HepG2 (cell line): ENCODE data around the gene HSD11B1L. TPM values are rescaled to one million over a fixed set of nuclear protein-coding genes. Genes with fewer than 3 reads are reported as not detected.
A peak's percentile ranks its signal among the peaks of the same experiment; 100 is the strongest.

Source experiments
- AHR ChIP-seq: IDR thresholded peaks from 2 replicates; pipeline ENCODE4 v1.6.1; 2018; ENCODE audit warnings: missing genetic modification reagents, missing compliant biosample characterization
- ASH2L ChIP-seq: fragments of 300-600, 200-600 bp; sonication (generic); IDR thresholded peaks from 2 replicates; pipeline ENCODE4 v1.7.0; 2017; ENCODE audit warnings: low read depth, mild to moderate bottlenecking, moderate library complexity, mixed read lengths, low read length; ENCODE audit not compliant: insufficient read length
- ATF7 ChIP-seq, 2 experiments: fragments of 450-650 bp in 1 of 2; sonication (generic) in 1 of 2; formaldehyde crosslinking in 1 of 2; IDR thresholded peaks; 2 replicates each; pipeline versions ENCODE4 v1.4.0 to v1.6.1; 2016 to 2020; ENCODE audit warnings: antibody characterized with exemption in 1 of 2, mild to moderate bottlenecking in 1 of 2, missing genetic modification reagents in 1 of 2
- CEBPG ChIP-seq: IDR thresholded peaks from 2 replicates; pipeline ENCODE4 v1.6.1; 2016
- DBP ChIP-seq: sonication (generic); formaldehyde crosslinking; IDR thresholded peaks from 2 replicates; pipeline ENCODE4 v1.4.0; 2020; ENCODE audit warnings: missing genetic modification reagents; ENCODE audit errors: not compliant biosample characterization
- HMGXB4 ChIP-seq, 2 experiments: sonication (generic) in 1 of 2; formaldehyde crosslinking in 1 of 2; IDR thresholded peaks; 2 replicates each; pipeline versions ENCODE4 v1.4.0 to v1.6.1; 2018 to 2020; ENCODE audit warnings: missing genetic modification reagents in 2 of 2, borderline replicate concordance in 1 of 2, low read depth in 1 of 2, mild to moderate bottlenecking in 1 of 2, missing biosample characterization in 1 of 2
- MTA1 ChIP-seq: sonication (generic); formaldehyde crosslinking; IDR thresholded peaks from 2 replicates; pipeline ENCODE4 v1.4.0; 2020; ENCODE audit warnings: missing genetic modification reagents, mild to moderate bottlenecking, borderline replicate concordance
- MXD4 ChIP-seq: IDR thresholded peaks from 2 replicates; pipeline ENCODE4 v1.6.1; 2016; ENCODE audit warnings: mild to moderate bottlenecking, missing biosample characterization, missing genetic modification reagents
- NFIC ChIP-seq: IDR thresholded peaks from 2 replicates; pipeline ENCODE4 v1.6.1; 2012; ENCODE audit warnings: mild to moderate bottlenecking, low read length, inconsistent platforms
- RBAK ChIP-seq: sonication (generic); formaldehyde crosslinking; IDR thresholded peaks from 2 replicates; pipeline ENCODE4 v1.5.1; 2020; ENCODE audit warnings: mild to moderate bottlenecking, missing genetic modification reagents
- RCOR2 ChIP-seq: IDR thresholded peaks from 2 replicates; pipeline ENCODE4 v1.6.1; 2016; ENCODE audit warnings: missing biosample characterization, missing genetic modification reagents
- RORA ChIP-seq: sonication (generic); formaldehyde crosslinking; IDR thresholded peaks from 2 replicates; pipeline ENCODE4 v1.5.0; 2020; ENCODE audit warnings: mild to moderate bottlenecking, missing genetic modification reagents, moderate library complexity
- ZBTB10 ChIP-seq: sonication (generic); formaldehyde crosslinking; IDR thresholded peaks from 2 replicates; pipeline ENCODE4 v1.4.0; 2020; ENCODE audit warnings: missing genetic modification reagents, borderline replicate concordance
- ZNF430 ChIP-seq: sonication (generic); formaldehyde crosslinking; IDR thresholded peaks from 2 replicates; pipeline ENCODE4 v1.9.0; 2021; ENCODE audit warnings: mild to moderate bottlenecking, missing genetic modification reagents
- ZNF567 ChIP-seq: sonication (generic); formaldehyde crosslinking; IDR thresholded peaks from 2 replicates; pipeline ENCODE4 v1.8.1; 2023; ENCODE audit warnings: mild to moderate bottlenecking, missing genetic modification reagents, borderline replicate concordance
- ZNF678 ChIP-seq: sonication (generic); formaldehyde crosslinking; IDR thresholded peaks from 2 replicates; pipeline ENCODE4 v1.4.0; 2020; ENCODE audit warnings: mild to moderate bottlenecking, missing genetic modification reagents
- ZSCAN21 ChIP-seq: sonication (generic); formaldehyde crosslinking; IDR thresholded peaks from 2 replicates; pipeline ENCODE4 v1.8.0; 2022; ENCODE audit warnings: mild to moderate bottlenecking, missing genetic modification reagents, moderate library complexity, borderline replicate concordance
- polyA plus RNA-seq, 8 experiments: library from polyadenylated mRNA; depleted of rRNA in 3 of 8; stranded (reverse) in 7 of 8; unstranded in 1 of 8; fragments of >200 nt; fragmentation: Illumina TruSeq in 4 of 8; extraction: Trizol in 4 of 8; gene quantifications; 2 replicates each; pipeline versions ENCODE4 v1.2.1 to v1.2.3, GENCODE V29; 2011 to 2016; ENCODE audit warnings: low read depth in 4 of 8, missing spikeins in 1 of 8, mixed read lengths in 1 of 8; ENCODE audit not compliant: insufficient read depth in 1 of 8
- total RNA-seq, 5 experiments: library from RNA; depleted of rRNA; stranded (reverse); fragments of >200 nt; fragmentation: Illumina TruSeq; extraction: Trizol; gene quantifications; 2 replicates each; pipeline ENCODE4 v1.2.3, GENCODE V29; 2016; ENCODE audit warnings: low read depth in 1 of 5
- TF ChIP-seq, protein P1 (sequence below): IDR thresholded peaks from 2 replicates; pipeline ENCODE4 v1.4.0; 2020; ENCODE audit warnings: mild to moderate bottlenecking, missing genetic modification reagents

Gene HSD11B1L
- total and polyA plus RNA-seq, 2 of the 13 experiments (the other 11 are each of a cell fraction or from before 2014, with no cell fraction given) = 2.8 to 3.9 TPM

DNA sequence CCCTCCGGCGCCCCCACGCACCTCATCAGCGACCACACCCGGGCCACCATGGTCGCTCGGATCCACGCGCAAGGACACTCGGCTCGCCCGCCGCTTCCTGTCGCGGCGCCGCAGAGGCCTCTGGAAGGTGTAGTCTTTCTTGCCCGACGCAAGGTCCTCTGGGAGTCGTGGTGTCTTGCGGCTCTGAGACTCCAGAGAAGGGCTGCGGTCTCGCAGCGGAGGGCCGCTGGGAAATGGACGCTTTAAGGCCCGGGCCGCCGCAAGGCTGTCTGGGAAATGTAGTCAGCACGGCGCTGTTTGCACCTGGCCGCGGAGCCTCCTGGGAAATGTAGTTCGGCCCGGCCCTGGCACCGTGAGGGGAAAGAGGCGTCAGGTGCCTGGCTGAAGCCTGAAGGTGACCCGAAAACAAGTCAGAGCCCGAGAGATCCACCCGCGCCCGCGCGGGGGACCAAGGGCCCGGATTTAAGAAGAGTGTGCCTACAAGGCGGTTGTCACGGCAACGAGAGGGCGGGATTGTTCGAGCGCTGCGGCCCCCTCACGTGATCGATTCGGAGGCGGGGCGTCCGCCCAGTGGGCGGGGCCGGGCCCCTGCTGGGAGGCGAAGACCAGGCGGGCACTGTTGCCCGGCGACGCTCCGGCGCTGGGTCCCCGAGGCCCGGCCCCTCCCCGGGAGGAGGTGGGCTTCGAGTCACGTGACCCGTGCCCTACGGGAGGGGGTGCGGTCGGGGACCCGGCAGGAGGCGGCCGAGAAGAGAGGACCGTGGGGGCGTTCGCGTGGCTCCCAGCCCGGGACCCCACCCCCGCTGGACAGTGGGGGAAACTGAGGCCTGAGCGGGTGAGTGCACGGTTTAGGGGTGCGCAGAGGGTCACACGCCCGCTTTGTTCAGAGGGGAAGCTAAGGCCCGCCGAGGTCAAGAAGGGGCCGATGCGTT is at the start of gene HSD11B1L, which contains the start of gene MICOS13 (continued):
- 0 out of 2 replicates have a peak, but pooled peaks have one; percentile 11 for TF ChIP-seq CEBPG (CRISPR knock-in tag)
- TF ChIP-seq ZNF678 (CRISPR knock-in tag) = no peak
- TF ChIP-seq ZNF567 (CRISPR knock-in tag) = no peak
- TF ChIP-seq RBAK (CRISPR knock-in tag) = no peak
- peak; percentile 86 for TF ChIP-seq ASH2L
- no peak for TF ChIP-seq ATF7 (IDR thresholded peaks at IDR 0.05)
- TF ChIP-seq ATF7 (CRISPR knock-in tag; IDR thresholded peaks at IDR 0.05) = no peak
- no peak; the same call in 1 of the 2 replicates for TF ChIP-seq MTA1 (CRISPR knock-in tag)
- peak; percentile 55 to 56 for TF ChIP-seq HMGXB4 (CRISPR knock-in tag; IDR thresholded peaks at IDR 0.05; ENCODE audit: borderline replicate concordance in 1 of 2, low read depth in 1 of 2)
- TF ChIP-seq MXD4 (CRISPR knock-in tag) = peak; percentile 84
- TF ChIP-seq RCOR2 (CRISPR knock-in tag) = no peak
- TF ChIP-seq DBP (CRISPR knock-in tag) = peak; percentile 26
- TF ChIP-seq ZBTB10 (CRISPR knock-in tag) = no peak
- no peak for TF ChIP-seq RORA (CRISPR knock-in tag)
- TF ChIP-seq AHR (CRISPR knock-in tag) = no peak; the same call in 1 of the 2 replicates
- TF ChIP-seq, protein P1, sequence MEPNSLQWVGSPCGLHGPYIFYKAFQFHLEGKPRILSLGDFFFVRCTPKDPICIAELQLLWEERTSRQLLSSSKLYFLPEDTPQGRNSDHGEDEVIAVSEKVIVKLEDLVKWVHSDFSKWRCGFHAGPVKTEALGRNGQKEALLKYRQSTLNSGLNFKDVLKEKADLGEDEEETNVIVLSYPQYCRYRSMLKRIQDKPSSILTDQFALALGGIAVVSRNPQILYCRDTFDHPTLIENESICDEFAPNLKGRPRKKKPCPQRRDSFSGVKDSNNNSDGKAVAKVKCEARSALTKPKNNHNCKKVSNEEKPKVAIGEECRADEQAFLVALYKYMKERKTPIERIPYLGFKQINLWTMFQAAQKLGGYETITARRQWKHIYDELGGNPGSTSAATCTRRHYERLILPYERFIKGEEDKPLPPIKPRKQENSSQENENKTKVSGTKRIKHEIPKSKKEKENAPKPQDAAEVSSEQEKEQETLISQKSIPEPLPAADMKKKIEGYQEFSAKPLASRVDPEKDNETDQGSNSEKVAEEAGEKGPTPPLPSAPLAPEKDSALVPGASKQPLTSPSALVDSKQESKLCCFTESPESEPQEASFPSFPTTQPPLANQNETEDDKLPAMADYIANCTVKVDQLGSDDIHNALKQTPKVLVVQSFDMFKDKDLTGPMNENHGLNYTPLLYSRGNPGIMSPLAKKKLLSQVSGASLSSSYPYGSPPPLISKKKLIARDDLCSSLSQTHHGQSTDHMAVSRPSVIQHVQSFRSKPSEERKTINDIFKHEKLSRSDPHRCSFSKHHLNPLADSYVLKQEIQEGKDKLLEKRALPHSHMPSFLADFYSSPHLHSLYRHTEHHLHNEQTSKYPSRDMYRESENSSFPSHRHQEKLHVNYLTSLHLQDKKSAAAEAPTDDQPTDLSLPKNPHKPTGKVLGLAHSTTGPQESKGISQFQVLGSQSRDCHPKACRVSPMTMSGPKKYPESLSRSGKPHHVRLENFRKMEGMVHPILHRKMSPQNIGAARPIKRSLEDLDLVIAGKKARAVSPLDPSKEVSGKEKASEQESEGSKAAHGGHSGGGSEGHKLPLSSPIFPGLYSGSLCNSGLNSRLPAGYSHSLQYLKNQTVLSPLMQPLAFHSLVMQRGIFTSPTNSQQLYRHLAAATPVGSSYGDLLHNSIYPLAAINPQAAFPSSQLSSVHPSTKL (CRISPR knock-in tag) = no peak; the same call in 1 of the 2 replicates
- no peak for TF ChIP-seq ZSCAN21 (CRISPR knock-in tag)
- TF ChIP-seq NFIC = no peak
- TF ChIP-seq ZNF430 (CRISPR knock-in tag) = no peak
